ENCODE data around the gene CFAP20DC.

- TF ChIP-seq ZNF546 (CRISPR knock-in tag; conservative IDR thresholded peaks at IDR 0.05) (no peak), ZNF816 (CRISPR knock-in tag; IDR thresholded peaks at IDR 0.05; ENCODE audit: borderline replicate concordance) (no peak), CTCF (CRISPR knock-in tag; IDR thresholded peaks at IDR 0.05) (no peak), SMYD3 (CRISPR knock-in tag; IDR thresholded peaks at IDR 0.05) (no peak), U2AF2 (IDR thresholded peaks at IDR 0.05; ENCODE audit: low read depth, low read length) (no peak), ZNF335 (CRISPR knock-in tag; IDR thresholded peaks at IDR 0.05) (no peak), CERS6 (CRISPR knock-in tag; IDR thresholded peaks at IDR 0.05) (no peak), HOXD1 (CRISPR knock-in tag; IDR thresholded peaks at IDR 0.05) (no peak), ZBTB7A (CRISPR knock-in tag; IDR thresholded peaks at IDR 0.05) (no peak), ELF1 (CRISPR knock-in tag; IDR thresholded peaks at IDR 0.05) (no peak), FOXK2 (IDR thresholded peaks at IDR 0.05) (no peak), ARID2 (CRISPR knock-in tag; IDR thresholded peaks at IDR 0.05; ENCODE audit: borderline replicate concordance) (no peak), ZNF747 (CRISPR knock-in tag; IDR thresholded peaks at IDR 0.05; ENCODE audit: borderline replicate concordance) (no peak), SIN3B (IDR thresholded peaks at IDR 0.05; ENCODE audit: low read length) (no peak)
Observed at GRCh38 chr3:58804914-58805313, 244.9 kb downstream of the CFAP20DC start.

Data from HepG2 (cell line).